ENCODE data around the gene MMD2. TPM values are rescaled to one million over a fixed set of nuclear protein-coding genes. Genes with fewer than 3 reads are reported as not detected.
A peak's percentile ranks its signal among the peaks of the same experiment; 100 is the strongest.

Gene MMD2
- total RNA-seq, 1 experiment from 2014 or later = not detected

DNA sequence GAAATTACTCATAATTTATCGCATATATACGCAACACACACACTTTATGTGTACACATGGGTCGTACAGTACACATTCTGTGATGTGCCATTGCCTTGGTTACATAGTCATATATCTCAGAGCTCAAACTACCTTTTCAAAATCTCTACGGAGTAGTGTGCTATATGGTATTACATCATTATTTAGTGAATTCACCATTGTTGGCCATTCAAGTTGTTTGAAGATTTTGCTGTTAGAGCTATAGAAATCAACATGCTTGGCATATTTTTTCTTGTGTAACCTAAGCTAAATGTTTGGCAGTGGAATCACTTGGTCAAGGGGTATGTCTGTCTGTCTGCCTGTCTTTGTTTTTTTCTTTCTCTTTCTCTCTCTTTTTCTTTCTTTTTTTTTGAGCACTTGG lies 42.0 kb upstream of the MMD2 start:
- DNase-seq (ENCODE audit: low spot score) = no peak
- Mint-ChIP-seq H3K9me3 (no peaks in the 10 kb centered on the region), H3K27ac (no peak overlapping the region), H3K27me3 (ENCODE audit: low read depth) (no peaks in the 10 kb centered on the region), H3K4me3 (no peak overlapping the region), H3K4me1 (peaks cover 4% of the 10 kb centered on the region; the same call in 1 of the 2 replicates), H3K36me3 (peaks cover 27% of the 10 kb centered on the region)
- CTCF ChIA-PET = interaction anchor here (1.3 to 1.7 kb wide), 2 partner anchors 27 to 117 kb away, joined by 4 to 8 read pairs; partner anchors contain the start of gene RADIL
- no peak for ATAC-seq
- TF ChIP-seq, protein P1, sequence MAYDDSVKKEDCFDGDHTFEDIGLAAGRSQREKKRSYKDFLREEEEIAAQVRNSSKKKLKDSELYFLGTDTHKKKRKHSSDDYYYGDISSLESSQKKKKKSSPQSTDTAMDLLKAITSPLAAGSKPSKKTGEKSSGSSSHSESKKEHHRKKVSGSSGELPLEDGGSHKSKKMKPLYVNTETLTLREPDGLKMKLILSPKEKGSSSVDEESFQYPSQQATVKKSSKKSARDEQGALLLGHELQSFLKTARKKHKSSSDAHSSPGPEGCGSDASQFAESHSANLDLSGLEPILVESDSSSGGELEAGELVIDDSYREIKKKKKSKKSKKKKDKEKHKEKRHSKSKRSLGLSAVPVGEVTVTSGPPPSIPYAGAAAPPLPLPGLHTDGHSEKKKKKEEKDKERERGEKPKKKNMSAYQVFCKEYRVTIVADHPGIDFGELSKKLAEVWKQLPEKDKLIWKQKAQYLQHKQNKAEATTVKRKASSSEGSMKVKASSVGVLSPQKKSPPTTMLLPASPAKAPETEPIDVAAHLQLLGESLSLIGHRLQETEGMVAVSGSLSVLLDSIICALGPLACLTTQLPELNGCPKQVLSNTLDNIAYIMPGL (CRISPR knock-in tag; IDR thresholded peaks at IDR 0.05) = no peak
- no peak for TF ChIP-seq RELA (CRISPR knock-in tag; IDR thresholded peaks at IDR 0.05; ENCODE audit: borderline replicate concordance)
- TF ChIP-seq ESRRA (CRISPR knock-in tag; IDR thresholded peaks at IDR 0.05; ENCODE audit: borderline replicate concordance) = no peak
- no peak for TF ChIP-seq NR3C1 (CRISPR knock-in tag; conservative IDR thresholded peaks at IDR 0.05; ENCODE audit: low read depth)
- no peak for TF ChIP-seq TEAD4 (CRISPR knock-in tag; IDR thresholded peaks at IDR 0.05)
- TF ChIP-seq CREM (CRISPR knock-in tag; IDR thresholded peaks at IDR 0.05) = no peak
- TF ChIP-seq, protein P2, sequence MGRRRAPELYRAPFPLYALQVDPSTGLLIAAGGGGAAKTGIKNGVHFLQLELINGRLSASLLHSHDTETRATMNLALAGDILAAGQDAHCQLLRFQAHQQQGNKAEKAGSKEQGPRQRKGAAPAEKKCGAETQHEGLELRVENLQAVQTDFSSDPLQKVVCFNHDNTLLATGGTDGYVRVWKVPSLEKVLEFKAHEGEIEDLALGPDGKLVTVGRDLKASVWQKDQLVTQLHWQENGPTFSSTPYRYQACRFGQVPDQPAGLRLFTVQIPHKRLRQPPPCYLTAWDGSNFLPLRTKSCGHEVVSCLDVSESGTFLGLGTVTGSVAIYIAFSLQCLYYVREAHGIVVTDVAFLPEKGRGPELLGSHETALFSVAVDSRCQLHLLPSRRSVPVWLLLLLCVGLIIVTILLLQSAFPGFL (CRISPR knock-in tag; IDR thresholded peaks at IDR 0.05; ENCODE audit: borderline replicate concordance) = no peak
- no peak for TF ChIP-seq FOXK1 (CRISPR knock-in tag; IDR thresholded peaks at IDR 0.05)
- POLR2A ChIA-PET = no interaction called here

- ChIA-PET POLR2A (no interaction called here), CTCF (no interaction called here)
- no peaks in the 10 kb centered on the region for H3K27me3 Mint-ChIP-seq (ENCODE audit: low read depth)
- H3K4me1 Mint-ChIP-seq = no peaks in the 10 kb centered on the region
- no peaks in the 10 kb centered on the region for H3K9me3 Mint-ChIP-seq
- TF ChIP-seq ZNF232 (CRISPR knock-in tag; IDR thresholded peaks at IDR 0.05) = no peak
- TF ChIP-seq GABPB1 (CRISPR knock-in tag; IDR thresholded peaks at IDR 0.05) = no peak
- TF ChIP-seq, protein P3, sequence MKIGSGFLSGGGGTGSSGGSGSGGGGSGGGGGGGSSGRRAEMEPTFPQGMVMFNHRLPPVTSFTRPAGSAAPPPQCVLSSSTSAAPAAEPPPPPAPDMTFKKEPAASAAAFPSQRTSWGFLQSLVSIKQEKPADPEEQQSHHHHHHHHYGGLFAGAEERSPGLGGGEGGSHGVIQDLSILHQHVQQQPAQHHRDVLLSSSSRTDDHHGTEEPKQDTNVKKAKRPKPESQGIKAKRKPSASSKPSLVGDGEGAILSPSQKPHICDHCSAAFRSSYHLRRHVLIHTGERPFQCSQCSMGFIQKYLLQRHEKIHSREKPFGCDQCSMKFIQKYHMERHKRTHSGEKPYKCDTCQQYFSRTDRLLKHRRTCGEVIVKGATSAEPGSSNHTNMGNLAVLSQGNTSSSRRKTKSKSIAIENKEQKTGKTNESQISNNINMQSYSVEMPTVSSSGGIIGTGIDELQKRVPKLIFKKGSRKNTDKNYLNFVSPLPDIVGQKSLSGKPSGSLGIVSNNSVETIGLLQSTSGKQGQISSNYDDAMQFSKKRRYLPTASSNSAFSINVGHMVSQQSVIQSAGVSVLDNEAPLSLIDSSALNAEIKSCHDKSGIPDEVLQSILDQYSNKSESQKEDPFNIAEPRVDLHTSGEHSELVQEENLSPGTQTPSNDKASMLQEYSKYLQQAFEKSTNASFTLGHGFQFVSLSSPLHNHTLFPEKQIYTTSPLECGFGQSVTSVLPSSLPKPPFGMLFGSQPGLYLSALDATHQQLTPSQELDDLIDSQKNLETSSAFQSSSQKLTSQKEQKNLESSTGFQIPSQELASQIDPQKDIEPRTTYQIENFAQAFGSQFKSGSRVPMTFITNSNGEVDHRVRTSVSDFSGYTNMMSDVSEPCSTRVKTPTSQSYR (CRISPR knock-in tag; IDR thresholded peaks at IDR 0.05) = no peak
- H3K36me3 Mint-ChIP-seq = peaks cover 25% of the 10 kb centered on the region
- ATAC-seq (no peak), DNase-seq (ENCODE audit: low spot score) (no peak)
- H3K27ac Mint-ChIP-seq = peak overlapping the region; percentile 26
- no peak overlapping the region for H3K4me3 Mint-ChIP-seq
Measured at GRCh38 chr7:4999369-4999950, 40.5 kb upstream of the MMD2 start.

GRCh38 chr7:4998910-4999309 lies 39.9 kb upstream of the MMD2 start:
- H3K27ac Mint-ChIP-seq = peak overlapping the region; percentile 26
- DNase-seq (ENCODE audit: low spot score) (no peak), ATAC-seq (no peak)
- no peaks in the 10 kb centered on the region for H3K9me3 Mint-ChIP-seq
- ChIA-PET CTCF (interaction anchor here (0.6 kb wide), 1 partner anchor 1576 kb away, joined by 3 read pairs; no protein-coding TSS in a partner anchor), POLR2A (no interaction called here)
- H3K4me1 Mint-ChIP-seq = no peaks in the 10 kb centered on the region
- peaks cover 28% of the 10 kb centered on the region for H3K36me3 Mint-ChIP-seq
- no peak overlapping the region for H3K4me3 Mint-ChIP-seq
- no peaks in the 10 kb centered on the region for H3K27me3 Mint-ChIP-seq (ENCODE audit: low read depth)
- TF ChIP-seq, protein P3 (CRISPR knock-in tag; IDR thresholded peaks at IDR 0.05) = no peak
- TF ChIP-seq ARID4B (CRISPR knock-in tag; IDR thresholded peaks at IDR 0.05; ENCODE audit: borderline replicate concordance) = no peak
- TF ChIP-seq, protein P4, sequence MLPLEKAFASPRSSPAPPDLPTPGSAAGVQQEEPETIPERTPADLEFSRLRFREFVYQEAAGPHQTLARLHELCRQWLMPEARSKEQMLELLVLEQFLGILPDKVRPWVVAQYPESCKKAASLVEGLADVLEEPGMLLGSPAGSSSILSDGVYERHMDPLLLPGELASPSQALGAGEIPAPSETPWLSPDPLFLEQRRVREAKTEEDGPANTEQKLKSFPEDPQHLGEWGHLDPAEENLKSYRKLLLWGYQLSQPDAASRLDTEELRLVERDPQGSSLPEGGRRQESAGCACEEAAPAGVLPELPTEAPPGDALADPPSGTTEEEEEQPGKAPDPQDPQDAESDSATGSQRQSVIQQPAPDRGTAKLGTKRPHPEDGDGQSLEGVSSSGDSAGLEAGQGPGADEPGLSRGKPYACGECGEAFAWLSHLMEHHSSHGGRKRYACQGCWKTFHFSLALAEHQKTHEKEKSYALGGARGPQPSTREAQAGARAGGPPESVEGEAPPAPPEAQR (CRISPR knock-in tag; IDR thresholded peaks at IDR 0.05) = no peak
- no peak for TF ChIP-seq NFE2L1 (CRISPR knock-in tag; IDR thresholded peaks at IDR 0.05)
- TF ChIP-seq ZNF317 (CRISPR knock-in tag; IDR thresholded peaks at IDR 0.05; ENCODE audit: borderline replicate concordance, low read depth) = no peak

All from WTC11 (cell line).